K562 (cell line): ENCODE measurements around the gene FAR2. TPM values are rescaled to one million over a fixed set of nuclear protein-coding genes. Genes with fewer than 3 reads are reported as not detected.

Experiments
- ASH1L ChIP-seq: fragments of 450-650 bp; IDR thresholded peaks from 2 replicates; pipeline ENCODE4 v1.6.1; 2018; ENCODE audit warnings: borderline replicate concordance, mild to moderate bottlenecking, low read depth; ENCODE audit not compliant: partially characterized antibody
- ETV1 ChIP-seq: fragments of 450-650 bp; conservative IDR thresholded peaks from 2 replicates; pipeline ENCODE4 v1.6.1; 2016; ENCODE audit warnings: missing genetic modification characterization, control low read depth, low read depth, missing compliant biosample characterization
- MED1 ChIP-seq: sonication (generic); formaldehyde crosslinking; IDR thresholded peaks from 2 replicates; pipeline ENCODE4 v1.8.1; 2023; ENCODE audit warnings: missing genetic modification reagents, borderline replicate concordance
- MTA2 ChIP-seq: fragments of 450-650 bp; IDR thresholded peaks from 2 replicates; pipeline ENCODE4 v1.6.1; 2016; ENCODE audit warnings: low read depth
- POLR2A ChIP-seq: fragments of 450-650 bp; conservative IDR thresholded peaks from 2 replicates; pipeline ENCODE4 v1.6.1; 2016
- RBBP5 ChIP-seq: fragments of 200-600 bp; sonication (generic); IDR thresholded peaks from 2 replicates; pipeline ENCODE4 v1.6.1; 2012; ENCODE audit warnings: borderline replicate concordance, mild to moderate bottlenecking, low read length, control low read depth, inconsistent platforms; ENCODE audit not compliant: insufficient read depth, poor library complexity, severe bottlenecking
- RBFOX2 ChIP-seq: fragments of 200-400 bp; formaldehyde crosslinking; IDR thresholded peaks from 2 replicates; pipeline ENCODE4 v1.6.1; 2017; ENCODE audit warnings: low read depth, mild to moderate bottlenecking, low read length, moderate library complexity
- SAFB2 ChIP-seq: fragments of 200-400 bp; formaldehyde crosslinking; IDR thresholded peaks from 2 replicates; pipeline ENCODE4 v1.6.1; 2018; ENCODE audit warnings: borderline replicate concordance, low read length, low read depth, moderate library complexity; ENCODE audit not compliant: severe bottlenecking
- SP1 ChIP-seq: sonication (generic); formaldehyde crosslinking; IDR thresholded peaks from 2 replicates; pipeline ENCODE4 v1.8.1; 2022; ENCODE audit warnings: mild to moderate bottlenecking, missing genetic modification reagents
- TAF9B ChIP-seq: fragments of 450-650 bp; IDR thresholded peaks from 2 replicates; pipeline ENCODE4 v1.6.1; 2018; ENCODE audit warnings: mild to moderate bottlenecking; ENCODE audit not compliant: partially characterized antibody
- ZFP30 ChIP-seq: fragments of 250-450 bp; sonication (Bioruptor Pico); IDR thresholded peaks from 2 replicates; pipeline ENCODE4 v1.8.0; 2022; ENCODE audit warnings: moderate library complexity, mild to moderate bottlenecking, inconsistent platforms, borderline replicate concordance
- ZNF280B ChIP-seq: fragments of 250-450 bp; sonication (Bioruptor Pico); IDR thresholded peaks from 2 replicates; pipeline ENCODE4 v1.5.1; 2021; ENCODE audit warnings: mild to moderate bottlenecking
- ZNF518B ChIP-seq: fragments of 250-450 bp; sonication (Bioruptor Pico); IDR thresholded peaks from 2 replicates; pipeline ENCODE4 v1.5.0; 2021; ENCODE audit warnings: mild to moderate bottlenecking, moderate library complexity
- polyA plus RNA-seq, 8 experiments: library from polyadenylated mRNA; depleted of rRNA in 4 of 8; stranded (reverse) in 5 of 8; unstranded in 3 of 8; fragments of >200 nt; fragmentation: Nextera tagmentation in 2 of 8; fragmentation: Illumina TruSeq in 1 of 8; extraction: Ambion mirVana in 2 of 8; extraction: Trizol in 1 of 8; gene quantifications; 2 replicates each; pipeline versions ENCODE4 v1.2.1 to v1.2.3, GENCODE V29; 2011 to 2014; ENCODE audit warnings: inconsistent platforms in 1 of 8, missing spikeins in 1 of 8
- total RNA-seq, 7 experiments: library from RNA; depleted of rRNA in 6 of 7; stranded (reverse); fragments of >200 nt in 6 of 7; fragmentation: Illumina TruSeq in 2 of 7; extraction: Trizol in 2 of 7; gene quantifications; 2 replicates each; pipeline versions ENCODE4 v1.2.1 to v1.2.3, GENCODE V29; 2011 to 2021; ENCODE audit warnings: low replicate concordance in 1 of 7
- TF ChIP-seq, protein P1 (sequence below): fragments of 250-450 bp; sonication (Bioruptor Pico); IDR thresholded peaks from 2 replicates; pipeline ENCODE4 v1.5.0; 2021; ENCODE audit warnings: mild to moderate bottlenecking, borderline replicate concordance
- TF ChIP-seq, protein P2 (sequence below): fragments of 250-450 bp; sonication (Bioruptor Pico); IDR thresholded peaks from 2 replicates; pipeline ENCODE4 v1.8.0; 2022; ENCODE audit warnings: inconsistent platforms

FAR2 gene
- total and polyA plus RNA-seq, 9 of the 15 experiments (the other 6 are each of a cell fraction or from before 2014, with no cell fraction given), result 5.0 to 13.4 (median 8.5) TPM

DNA sequence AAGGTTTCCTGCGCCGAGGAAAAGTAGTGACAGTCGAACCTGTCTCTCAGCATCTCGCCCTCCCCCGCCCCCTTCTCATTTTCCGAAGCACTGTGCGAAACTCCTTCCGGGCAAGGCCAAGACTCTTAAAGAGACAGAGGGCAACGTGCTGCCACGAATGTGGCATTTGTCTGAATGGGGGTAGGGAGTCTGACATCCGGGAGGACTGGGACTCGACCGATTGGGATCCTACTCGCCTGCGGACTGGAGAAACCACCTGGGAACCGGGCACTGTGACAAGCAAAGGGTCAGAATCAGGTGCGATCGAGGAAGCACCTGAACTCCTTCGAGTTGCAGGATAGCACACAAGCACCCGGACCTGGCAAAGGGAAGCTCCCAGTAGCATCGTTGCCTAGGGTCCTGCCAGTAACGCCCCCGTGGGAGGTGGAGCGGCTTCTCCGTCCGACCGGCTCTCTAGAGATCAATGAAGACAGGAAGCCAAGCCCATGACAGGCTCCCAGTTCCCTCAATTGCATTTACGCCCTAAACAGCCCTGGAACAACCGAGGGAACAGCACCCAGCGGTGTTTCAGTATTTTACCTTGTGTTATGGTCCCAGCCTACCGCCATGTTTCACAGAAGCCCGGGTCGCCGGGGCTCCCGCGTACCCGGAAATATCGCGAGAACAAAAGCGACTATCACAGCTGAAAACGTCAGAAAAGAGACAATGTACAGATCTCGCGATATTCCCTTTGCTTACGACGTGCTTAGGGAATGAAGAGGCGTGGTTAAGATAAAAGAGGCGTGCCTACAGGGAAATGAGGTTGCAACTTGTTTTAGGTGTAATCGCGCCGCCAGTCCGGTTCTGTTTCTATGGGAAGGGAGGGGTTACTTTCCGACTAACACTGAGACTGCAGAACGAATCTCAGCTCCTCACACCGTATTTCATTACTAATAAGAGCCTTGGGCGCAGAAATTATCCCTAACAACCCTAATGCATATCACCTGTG is 231.8 kb downstream of the FAR2 start, which contains the start of gene ERGIC2 (continued):
- peak; percentile 91 for TF ChIP-seq RBBP5
- no peak for TF ChIP-seq ZNF280B (CRISPR knock-in tag)
- TF ChIP-seq, protein P1, sequence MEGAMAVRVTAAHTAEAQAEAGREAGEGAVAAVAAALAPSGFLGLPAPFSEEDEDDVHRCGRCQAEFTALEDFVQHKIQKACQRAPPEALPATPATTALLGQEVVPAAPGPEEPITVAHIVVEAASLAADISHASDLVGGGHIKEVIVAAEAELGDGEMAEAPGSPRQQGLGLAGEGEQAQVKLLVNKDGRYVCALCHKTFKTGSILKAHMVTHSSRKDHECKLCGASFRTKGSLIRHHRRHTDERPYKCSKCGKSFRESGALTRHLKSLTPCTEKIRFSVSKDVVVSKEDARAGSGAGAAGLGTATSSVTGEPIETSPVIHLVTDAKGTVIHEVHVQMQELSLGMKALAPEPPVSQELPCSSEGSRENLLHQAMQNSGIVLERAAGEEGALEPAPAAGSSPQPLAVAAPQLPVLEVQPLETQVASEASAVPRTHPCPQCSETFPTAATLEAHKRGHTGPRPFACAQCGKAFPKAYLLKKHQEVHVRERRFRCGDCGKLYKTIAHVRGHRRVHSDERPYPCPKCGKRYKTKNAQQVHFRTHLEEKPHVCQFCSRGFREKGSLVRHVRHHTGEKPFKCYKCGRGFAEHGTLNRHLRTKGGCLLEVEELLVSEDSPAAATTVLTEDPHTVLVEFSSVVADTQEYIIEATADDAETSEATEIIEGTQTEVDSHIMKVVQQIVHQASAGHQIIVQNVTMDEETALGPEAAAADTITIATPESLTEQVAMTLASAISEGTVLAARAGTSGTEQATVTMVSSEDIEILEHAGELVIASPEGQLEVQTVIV (CRISPR knock-in tag), result no peak
- TF ChIP-seq, protein P2, sequence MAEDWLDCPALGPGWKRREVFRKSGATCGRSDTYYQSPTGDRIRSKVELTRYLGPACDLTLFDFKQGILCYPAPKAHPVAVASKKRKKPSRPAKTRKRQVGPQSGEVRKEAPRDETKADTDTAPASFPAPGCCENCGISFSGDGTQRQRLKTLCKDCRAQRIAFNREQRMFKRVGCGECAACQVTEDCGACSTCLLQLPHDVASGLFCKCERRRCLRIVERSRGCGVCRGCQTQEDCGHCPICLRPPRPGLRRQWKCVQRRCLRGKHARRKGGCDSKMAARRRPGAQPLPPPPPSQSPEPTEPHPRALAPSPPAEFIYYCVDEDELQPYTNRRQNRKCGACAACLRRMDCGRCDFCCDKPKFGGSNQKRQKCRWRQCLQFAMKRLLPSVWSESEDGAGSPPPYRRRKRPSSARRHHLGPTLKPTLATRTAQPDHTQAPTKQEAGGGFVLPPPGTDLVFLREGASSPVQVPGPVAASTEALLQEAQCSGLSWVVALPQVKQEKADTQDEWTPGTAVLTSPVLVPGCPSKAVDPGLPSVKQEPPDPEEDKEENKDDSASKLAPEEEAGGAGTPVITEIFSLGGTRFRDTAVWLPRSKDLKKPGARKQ (CRISPR knock-in tag), result no peak
- peak; percentile 72 for TF ChIP-seq TAF9B
- TF ChIP-seq SAFB2, result no peak
- TF ChIP-seq ZFP30 (CRISPR knock-in tag), result no peak
- no peak for TF ChIP-seq ZNF518B (CRISPR knock-in tag)
- TF ChIP-seq RBFOX2, result peak; percentile 76
- no peak for TF ChIP-seq MTA2
- TF ChIP-seq SP1 (CRISPR knock-in tag), result peak; percentile 79
- peak; percentile 46 for TF ChIP-seq ETV1 (tag)
- TF ChIP-seq ASH1L, result peak; percentile 56
- TF ChIP-seq MED1 (CRISPR knock-in tag), result no peak
- peak; percentile 90 for TF ChIP-seq POLR2A
